DMS 273 (cell line): ENCODE results near the gene ABCG1.

Source experiments
- DNase-seq: peaks from one replicate; lab custom pipeline; 2025; ENCODE audit not compliant: unreplicated experiment; lab: John Stamatoyannopoulos, UW

Gene ABCG1

DNA sequence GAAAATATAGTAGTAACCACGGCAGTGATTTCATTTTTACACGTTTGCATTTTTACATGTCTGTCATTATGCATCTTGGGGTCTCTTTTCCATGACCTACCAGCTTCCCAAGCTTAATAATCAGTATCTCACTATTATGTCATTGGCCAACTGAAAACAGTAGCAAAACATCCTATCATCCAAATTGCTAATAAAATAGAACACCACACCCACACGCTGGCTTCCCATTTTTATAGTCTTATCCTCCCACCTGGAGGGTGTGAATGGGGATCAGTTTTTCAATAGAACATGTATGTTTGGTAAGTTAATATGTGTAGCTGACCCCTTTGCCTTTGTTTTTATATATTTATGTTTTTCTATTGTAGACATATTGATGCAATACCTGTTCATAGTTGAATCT is 84.5 kb downstream of the ABCG1 start:
- DNase-seq, result no peak

DNA sequence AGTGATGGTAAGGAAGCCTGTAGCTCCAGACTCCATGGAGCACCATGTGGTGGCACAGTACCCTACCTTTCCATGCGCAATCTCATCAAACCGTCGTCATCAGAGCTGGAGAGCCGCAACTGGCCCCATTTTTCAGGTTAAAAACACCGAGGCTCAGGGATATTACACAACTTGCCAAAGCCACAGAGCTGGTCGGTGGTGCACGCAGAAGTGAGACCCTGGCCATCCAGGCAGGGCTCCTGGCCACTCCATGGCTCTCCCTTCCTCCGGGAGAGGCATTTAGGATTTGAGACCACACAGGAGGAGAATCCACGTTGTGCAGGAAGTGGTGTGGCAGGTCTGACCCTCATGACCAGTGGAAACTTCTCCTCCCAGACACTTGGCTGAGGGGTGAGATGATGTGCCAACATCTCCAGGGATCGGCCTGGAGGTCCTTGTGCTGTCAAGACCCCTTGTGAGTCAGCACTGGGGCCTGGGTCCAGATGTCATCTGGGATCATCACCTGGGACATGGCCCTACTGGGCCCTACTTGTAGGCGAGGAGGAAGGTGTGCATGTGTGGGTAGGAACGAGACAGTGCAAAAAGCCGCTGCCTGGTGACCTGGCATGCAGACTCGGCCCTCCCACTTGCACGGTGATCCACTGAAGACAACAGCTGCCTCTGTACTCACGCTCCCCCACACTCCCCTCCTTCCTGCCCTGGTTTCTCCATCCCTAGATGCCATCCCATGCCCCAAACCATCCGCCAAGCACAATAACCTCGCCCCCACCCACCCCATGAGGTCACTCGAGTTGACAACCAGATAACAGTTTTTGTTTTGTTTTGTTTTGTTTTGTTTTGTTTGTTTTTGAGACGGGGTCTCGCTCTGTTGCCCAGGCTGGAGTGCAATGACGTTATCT is 85.9 kb downstream of the ABCG1 start:
- no peak for DNase-seq

DNA sequence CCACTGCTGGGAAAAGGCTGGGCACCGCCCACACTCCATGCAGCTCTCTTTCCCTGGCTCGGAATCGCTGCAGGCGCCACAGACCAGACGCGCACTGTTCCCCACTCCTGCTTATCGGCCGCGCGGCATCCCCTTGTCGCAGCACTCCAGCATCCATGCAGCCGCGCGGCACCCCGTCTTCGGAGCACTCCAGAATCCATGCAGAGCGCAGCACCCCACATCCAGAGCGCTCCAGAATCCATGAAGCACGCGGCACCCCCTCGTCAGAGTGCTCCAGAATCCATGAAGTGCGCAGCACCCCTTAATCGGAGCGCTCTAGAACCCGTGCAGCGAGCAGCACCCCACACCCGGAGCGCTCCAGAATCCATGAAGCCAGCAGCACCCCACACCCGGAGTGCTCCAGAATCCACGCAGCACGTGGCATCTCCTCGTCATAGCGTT is 86.8 kb downstream of the ABCG1 start:
- no peak for DNase-seq

DNA sequence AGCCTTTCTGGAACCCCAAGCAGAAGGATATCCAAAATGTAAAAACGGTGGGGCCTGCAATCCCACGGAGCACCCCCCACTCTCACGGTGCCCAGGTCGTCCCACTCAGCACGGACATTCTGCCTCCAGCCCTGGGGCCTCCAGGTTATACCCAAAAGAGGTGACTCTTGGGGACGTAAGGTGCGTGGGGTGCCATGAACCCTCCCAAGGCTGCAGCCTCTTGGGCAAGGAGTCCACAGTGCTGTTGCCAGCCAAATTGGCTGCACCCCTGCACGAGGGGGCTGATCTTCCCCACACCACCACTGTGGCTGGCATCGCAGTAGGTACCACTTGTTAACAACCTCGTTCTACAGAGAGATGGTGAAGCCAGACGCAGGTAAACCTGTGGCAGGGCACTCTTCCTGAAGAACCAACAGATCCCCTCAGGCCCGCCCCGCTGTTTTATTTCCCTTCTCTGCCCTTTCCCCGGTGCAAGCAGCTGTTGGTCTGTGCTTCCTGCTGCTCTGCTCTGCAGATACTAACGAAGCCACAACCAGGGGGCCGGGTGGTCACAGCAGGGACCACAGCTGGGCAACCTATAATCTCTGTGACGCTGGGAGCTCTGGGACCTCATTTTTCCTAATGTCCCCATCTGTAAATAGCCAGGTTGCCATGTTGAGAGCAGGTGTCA is 87.6 kb downstream of the ABCG1 start:
- peak; percentile 43 for DNase-seq

DNA sequence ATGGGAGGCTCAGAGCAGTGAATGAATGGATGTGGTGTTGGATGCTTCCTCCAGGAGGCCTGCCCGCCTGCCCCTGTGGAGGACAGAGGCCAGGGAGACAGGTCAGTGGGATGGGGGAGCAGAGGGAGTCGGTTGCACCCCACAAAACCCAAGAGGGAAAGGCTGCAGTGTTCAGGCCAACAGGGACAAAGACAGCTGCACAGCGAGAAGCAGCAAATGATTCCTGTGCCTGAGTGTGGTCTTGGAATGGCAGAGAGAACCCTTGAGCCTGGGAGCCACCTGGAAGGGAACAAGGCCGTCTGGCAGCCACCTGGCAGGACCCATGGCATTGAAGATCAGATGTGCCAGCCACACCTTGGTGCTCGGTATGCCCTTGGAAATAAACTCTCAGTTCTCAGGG is 88.2 kb downstream of the ABCG1 start:
- no peak for DNase-seq

DNA sequence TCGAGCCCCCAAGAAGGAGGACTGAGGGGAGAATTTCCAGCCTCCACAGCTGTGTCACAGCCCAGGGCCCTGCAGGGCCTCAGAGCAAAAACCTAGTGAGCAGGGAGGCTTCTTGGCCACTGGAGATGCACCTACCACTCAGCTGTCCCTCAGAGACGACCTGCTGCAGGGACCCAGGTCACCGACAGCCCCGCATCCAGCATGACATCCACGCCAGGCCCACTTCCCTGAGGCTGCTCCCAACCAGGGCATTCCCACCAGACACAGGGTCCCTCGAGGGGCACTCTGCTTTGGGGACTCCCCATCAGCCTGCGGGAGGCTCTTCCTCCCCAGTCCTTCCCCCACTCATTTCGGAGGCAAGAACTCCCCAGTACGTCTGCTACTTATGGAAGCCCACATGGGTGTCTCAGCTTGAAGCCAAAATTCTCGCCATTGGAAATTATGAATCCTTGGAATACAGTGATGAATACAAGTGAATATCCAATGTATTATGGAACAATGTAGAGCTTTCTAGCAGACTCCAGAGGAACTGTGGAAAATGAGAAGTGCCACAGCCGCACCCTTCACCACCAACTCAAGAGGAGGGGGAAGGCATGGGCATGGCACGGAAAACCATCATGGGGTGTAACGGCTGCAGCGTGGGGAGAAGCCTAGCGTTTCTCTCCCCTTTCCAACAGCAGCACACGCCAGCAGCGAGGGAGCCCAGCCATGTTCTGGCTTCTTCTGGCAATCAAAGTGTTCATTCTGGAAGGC is 89.4 kb downstream of the ABCG1 start:
- no peak for DNase-seq

DNA sequence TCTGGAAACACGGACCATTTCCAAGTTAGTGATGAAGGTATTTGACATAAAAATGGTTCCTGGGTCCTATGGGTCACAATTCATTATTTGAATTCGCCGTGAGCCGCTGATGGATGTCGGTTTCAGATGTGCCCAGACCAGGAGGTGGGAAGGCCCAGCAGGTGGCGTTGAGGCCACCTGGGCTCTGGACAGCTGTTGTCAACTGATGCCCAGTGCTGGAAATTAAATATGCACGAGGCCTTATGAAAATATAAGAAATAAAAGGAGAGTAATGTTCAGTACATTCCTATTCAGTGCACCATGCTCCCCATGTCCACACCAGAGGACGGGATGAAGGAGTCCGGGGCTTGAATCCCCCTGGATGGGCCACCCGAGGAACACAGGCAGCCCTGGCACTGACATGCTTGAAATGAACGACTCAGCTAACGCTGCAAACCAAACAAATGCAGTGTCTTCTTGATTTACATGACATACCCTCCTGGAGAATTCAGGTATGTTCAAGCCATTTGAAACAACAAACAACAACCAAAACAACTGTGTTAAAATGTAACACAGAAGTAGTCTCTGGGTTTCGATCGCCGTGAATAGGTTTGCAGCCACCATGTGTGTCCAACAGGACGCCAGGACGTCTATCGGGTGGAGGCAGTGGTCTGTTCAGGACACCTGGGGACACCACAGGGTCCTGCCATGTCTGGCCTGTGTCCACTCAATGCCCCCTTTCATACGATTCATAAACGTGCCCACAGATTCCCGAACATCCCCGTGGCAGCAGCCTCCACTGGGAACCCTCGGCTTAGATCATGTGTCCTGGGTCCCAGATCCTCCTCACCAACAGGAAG is 90.2 kb downstream of the ABCG1 start:
- no peak for DNase-seq

DNA sequence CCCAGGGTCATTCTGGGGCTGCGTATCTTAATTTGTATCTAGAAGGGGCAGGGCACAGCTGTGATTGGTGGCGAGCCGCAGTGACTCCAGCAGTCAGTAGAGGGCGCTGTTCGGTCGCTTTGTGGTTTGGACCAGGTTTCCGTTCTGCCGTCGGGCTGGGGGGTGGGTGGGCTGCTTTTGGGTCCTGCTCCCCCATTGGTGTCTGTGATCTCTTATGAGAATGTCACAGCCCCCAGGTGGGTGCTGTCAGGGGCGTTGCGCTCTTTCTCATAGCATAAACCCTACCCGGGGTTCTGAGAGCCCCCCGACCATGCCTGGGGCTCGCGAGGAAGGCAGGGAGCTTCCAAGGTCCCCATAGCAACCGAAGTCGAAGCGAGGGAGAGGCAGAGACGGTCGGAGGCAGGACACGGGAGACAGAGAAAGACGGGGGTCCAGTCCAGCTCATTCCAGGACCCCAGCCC is 90.8 kb downstream of the ABCG1 start:
- peak; percentile 79 for DNase-seq

DNA sequence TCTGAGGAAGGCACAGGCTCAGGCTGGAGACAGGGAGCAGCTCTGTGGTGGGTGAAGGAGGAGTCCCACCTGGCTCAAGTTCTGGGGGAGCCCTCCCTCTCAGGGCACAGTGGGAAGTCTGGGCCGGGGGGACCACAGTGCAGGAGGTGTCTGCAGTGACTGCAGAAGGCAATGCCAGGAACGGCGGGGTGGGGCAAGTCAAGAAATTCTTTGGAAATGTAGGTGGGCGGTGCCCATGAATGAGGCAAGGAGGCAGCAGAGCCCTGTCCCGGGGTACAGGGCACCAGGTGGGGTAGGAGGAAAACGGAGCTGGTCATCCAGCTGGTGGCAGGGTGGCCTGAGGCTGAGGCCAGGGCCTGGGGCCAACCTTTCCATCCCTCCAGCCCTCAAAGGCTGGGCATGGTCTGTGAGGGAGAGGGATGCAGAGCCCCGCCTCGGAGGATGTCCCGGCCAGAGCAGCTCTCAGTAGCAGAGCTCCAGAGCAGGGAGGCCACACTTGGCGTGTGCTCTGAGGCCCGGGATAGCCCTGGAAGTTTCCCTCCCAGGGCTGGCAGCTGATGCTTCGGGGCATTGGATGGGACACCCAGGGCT is 91.6 kb downstream of the ABCG1 start:
- DNase-seq, result no peak

DNA sequence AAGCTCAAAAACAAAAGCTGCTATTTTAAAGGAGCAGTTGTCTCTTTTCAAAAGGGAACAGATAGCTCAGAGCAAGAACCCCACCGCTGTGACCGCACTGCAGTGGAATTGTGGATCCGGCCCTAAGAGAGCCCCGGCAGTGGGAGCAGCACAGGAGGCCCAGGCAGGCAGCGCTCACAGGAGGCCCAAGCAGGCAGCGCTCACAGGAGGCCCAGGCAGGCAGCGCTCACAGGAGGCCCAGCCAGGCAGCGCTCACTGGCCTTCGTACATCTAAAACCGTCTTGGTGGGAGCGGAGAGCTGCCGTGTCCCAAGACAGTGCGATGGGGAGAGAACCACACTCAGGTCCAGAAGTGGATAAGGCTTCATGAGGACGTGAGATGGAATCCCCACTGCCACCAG is 92.2 kb downstream of the ABCG1 start:
- no peak for DNase-seq

DNA sequence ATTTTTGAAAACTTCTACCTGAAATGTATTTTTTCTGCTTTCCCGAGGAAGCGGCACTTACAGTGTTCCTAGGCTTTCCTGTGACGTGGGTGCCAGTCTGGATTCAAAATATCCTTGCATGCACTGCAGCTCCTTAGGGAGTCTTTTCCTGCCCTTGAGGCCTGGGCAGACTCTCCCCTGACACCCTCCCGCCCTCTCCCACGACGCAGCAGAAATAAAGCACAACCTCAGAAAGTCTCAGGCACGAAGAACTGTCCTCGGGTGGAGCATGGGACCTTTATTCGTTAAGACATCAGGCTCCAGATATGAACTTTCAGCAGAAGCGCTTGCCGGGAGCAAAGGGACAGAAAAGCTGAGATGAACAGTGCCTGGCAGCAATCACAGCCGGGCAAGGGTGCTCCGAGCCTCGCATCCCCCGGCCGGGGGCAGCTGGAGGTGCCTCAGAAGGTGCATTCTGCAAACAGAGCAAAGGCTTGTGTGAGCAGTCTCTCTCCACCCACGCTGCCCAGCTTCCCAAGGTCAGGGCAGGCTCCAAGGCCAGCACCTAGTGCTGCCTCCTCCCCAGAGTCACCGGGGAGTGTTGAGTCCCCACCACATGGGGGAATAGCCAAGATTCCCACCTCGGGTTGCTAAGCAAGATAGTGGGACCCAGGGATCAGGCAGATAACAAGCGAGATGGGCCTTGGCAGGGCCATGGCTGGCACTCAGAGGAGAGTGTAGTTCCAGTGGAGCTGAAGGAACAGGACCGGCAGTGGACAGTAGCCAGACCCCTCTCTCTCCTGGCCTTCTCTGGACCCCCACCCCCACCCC is 93.1 kb downstream of the ABCG1 start:
- peak; percentile 22 for DNase-seq

DNA sequence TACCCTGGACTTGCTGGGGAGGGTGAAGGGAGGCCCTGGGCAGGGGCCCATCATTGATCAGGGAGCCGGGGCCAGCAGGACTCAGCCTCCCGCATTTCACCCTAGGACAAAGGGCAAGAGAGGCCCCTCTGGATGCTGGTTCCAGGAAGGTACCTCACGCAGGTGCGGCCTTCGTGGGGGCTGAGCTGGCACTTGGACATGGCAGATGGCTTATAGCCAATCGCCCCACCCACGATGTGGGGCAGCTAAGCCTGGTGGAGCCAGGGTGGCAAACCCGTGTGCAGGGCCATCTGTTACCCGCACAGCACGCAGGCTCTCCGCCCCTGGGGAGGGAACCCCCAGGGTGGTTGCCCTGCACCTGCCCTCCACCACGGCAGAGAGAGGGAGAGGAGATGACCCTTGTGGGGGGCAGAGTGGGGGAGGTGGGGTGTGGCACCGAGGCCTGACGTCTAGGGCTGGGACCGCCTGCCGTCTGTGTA is 93.7 kb downstream of the ABCG1 start:
- DNase-seq, result peak; percentile 41

DNA sequence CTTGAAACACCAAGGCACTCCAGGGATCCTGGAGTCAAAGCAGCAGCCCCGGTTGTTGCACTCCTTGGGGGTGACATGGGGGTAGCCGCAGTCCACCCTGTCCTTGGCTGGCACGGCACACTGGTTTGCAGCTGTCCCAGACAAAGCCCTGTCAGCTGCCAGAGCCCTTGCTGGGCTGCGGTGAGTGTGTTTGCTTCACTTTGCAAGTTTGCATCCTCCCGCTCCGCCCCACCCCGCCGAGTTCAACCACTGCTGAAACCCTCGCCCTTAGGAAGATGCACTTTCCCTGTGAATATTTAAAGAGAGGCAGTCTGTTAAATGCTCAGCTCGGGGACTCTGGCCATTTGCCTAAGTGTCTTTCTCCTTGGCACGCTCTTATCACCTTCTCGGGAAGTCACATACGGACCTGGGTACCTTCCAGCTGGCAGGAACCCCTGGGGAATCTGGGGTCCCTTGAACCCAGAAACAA is 94.6 kb downstream of the ABCG1 start:
- DNase-seq, result peak; percentile 68

DNA sequence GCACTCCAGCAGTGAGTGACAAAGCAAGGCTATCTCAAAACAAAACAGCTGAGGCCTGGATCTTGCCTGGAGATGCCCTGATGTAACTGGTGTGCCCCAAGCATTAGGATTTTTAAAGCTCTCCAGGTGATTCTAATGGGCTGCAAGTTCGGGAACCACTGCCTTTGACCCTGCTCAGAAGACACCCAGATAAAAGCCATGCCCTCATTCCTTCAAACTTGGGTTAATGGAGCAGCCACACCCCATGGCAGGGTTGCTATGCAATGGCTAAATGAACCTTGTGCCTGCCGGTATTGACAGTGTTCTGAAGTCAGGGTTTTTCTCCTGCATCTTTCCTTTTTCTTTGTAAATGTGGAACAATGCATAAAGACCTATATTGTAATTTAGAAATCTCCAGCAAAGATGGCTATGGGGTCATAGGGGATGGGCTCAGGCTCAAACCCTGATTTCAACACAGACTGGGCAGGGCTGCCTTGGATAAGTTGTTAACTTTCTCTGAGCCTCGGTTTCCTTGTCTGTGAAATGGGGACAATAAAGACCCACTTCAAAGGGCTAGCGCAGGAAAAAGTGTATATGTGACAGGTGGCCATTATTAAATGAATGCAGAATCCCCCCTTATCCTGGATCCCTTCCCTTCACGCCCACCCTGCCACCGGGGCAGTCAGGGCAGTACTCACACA is 95.8 kb downstream of the ABCG1 start:
- no peak for DNase-seq

DNA sequence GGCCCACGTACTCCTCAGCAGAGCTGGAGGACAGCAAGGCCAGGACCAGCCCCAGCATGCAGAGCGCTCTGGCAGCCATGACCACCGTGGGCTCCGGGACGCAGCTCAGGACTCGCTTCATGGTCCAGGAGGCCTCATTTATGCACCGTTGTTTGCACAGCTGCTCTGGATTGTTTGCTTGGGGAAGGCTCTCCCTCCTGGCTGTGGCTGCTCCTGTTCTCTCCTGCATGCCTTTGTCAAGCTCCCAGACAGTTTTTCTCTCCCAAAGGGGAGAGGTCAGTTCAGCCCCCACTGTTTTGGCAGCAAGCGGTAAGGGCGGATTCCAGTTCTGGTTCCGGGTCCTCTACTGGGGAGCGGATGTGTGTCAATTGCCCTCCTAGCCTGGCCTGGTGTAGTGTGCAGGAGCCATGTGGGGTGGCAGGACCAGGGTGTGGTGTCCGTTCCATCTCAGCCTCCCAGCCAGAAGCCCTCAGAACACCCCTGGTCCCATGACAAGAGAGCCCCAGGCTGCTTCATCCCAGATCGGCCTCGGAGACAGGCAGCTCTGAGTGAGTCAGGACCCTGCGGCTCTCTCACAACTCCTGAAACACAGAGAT is 96.5 kb downstream of the ABCG1 start, which contains the start of gene TFF3:
Gene TFF3 (minus strand): TSS at position 114 of the 596 bp plus-strand sequence. CDS start 35 bp downstream, at position 79.
- DNase-seq, result peak; percentile 57

DNA sequence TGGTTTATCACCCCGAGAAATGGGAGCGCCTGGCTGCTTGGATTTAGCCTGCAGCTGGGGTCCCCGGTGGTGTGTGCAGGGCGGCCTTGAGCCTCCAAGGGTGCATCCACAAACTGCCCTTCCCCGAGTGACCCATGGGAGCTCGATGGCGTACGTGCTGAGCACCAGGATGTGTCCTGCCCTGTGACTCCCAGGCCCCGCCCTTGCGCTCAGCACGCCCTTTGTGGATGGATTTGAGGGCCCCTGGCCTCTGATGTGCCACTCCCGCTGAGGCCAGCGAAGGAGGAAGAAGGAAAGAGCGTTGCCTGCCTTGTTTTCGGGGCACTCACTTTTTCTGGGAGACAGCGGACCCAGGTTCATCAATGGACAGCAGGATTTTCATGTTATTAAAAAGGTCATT is 98.0 kb downstream of the ABCG1 start:
- no peak for DNase-seq

DNA sequence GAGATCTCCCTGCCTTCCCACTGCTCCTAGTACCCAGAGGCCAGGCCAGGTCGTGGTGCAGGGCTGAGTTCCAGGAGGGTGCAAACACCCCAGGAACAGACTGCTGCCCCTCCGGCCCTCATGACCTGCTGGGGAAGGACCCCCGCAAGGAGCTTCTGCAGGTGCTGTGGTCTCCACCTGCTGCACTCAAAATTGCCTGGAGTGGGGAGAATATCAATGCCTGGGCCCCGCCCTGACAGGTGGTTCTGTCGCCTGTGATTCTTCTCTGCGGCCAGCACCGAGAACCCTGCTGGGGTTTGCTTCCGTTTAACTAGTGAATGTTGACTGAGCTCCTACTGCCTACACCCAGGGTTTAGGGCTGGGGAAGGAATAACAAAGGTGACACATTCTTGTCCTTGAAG is 98.4 kb downstream of the ABCG1 start:
- DNase-seq, result no peak
